Memory B cell (primary cell): ENCODE data around the gene ADORA3.
A peak's percentile ranks its signal among the peaks of the same experiment; 100 is the strongest.

ENCODE experiments used
- ATAC-seq: fragments of 150-1000 bp; cut with Tn5 transposase; 2 replicates; pipeline ENCODE4 v1.10.0; 2021; ENCODE audit warnings: low read depth, mild to moderate bottlenecking, moderate library complexity
- DNase-seq, 2 donors: peaks; one replicate each; pipeline ENCODE4 v3.0.0; 2022; ENCODE audit warnings: low spot score in 2 of 2
- H3K27ac Mint-ChIP-seq: one replicate; pipeline ENCODE4 v1.8.0; 2022; ENCODE audit warnings: mild to moderate bottlenecking, moderate library complexity, mixed read lengths
- H3K27me3 Mint-ChIP-seq: one replicate; pipeline ENCODE4 v1.8.0; 2022; ENCODE audit warnings: mixed read lengths
- H3K36me3 Mint-ChIP-seq: one replicate; pipeline ENCODE4 v1.8.0; 2022; ENCODE audit warnings: mild to moderate bottlenecking, mixed read lengths
- H3K4me1 Mint-ChIP-seq: one replicate; pipeline ENCODE4 v1.8.0; 2022; ENCODE audit warnings: mixed read lengths
- H3K4me3 Mint-ChIP-seq: one replicate; pipeline ENCODE4 v1.8.0; 2022; ENCODE audit warnings: mild to moderate bottlenecking, moderate library complexity, mixed read lengths
- H3K9me3 Mint-ChIP-seq: one replicate; pipeline ENCODE4 v1.8.0; 2022; ENCODE audit warnings: mixed read lengths

Gene ADORA3

DNA sequence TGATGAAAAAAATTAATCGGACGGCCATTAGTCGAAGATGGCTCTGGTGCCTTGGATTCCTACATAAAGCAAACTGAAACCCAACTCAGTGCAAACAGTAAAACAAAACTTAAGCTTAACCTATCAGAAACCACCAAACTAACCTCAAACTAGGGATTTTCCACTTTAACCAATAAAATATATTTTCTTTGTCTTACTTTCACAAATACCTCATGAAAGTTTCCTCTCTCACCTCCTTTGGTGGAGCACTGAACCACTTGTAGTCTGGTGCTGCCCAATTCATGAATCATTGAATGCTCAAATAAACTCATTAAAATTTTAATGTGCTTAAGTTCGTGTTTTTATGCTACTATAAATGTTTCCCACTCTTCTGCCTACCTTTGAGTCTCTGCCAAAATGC is 7.0 kb downstream of the ADORA3 start:
- H3K27ac Mint-ChIP-seq = peak overlapping the region; percentile 50
- peaks cover 10% of the 10 kb centered on the region for H3K4me1 Mint-ChIP-seq
- ATAC-seq = peak; percentile 51
- no peak for DNase-seq
- no peak overlapping the region for H3K4me3 Mint-ChIP-seq
- no peaks in the 10 kb centered on the region for H3K27me3 Mint-ChIP-seq
- H3K9me3 Mint-ChIP-seq = peaks cover 7% of the 10 kb centered on the region
- H3K36me3 Mint-ChIP-seq = peaks cover 8% of the 10 kb centered on the region

DNA sequence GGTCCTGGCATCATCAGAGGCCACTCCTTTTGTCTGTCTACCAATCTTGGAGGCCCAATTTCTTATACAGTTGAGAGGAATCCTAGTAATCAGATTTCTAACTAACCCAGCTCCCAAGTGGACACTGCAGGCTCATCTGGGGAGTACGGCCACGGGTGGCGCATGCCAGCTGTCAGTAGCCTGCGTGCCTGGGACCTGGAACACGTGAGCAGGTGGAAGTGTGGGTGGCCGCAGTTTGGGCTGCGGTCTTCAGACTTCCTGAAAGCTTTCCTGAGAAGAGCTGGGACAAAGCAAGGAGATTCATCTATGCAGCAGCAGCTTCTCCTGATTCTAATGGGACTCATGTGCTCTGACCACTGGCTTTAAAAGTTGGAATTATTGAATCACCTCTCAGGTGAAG is 12.4 kb downstream of the ADORA3 start:
- DNase-seq (no peak), ATAC-seq (no peak)
- Mint-ChIP-seq H3K27ac (no peak overlapping the region), H3K27me3 (no peaks in the 10 kb centered on the region), H3K9me3 (peaks cover 3% of the 10 kb centered on the region), H3K4me1 (peaks cover 5% of the 10 kb centered on the region), H3K36me3 (peaks cover 3% of the 10 kb centered on the region), H3K4me3 (no peak overlapping the region)

DNA sequence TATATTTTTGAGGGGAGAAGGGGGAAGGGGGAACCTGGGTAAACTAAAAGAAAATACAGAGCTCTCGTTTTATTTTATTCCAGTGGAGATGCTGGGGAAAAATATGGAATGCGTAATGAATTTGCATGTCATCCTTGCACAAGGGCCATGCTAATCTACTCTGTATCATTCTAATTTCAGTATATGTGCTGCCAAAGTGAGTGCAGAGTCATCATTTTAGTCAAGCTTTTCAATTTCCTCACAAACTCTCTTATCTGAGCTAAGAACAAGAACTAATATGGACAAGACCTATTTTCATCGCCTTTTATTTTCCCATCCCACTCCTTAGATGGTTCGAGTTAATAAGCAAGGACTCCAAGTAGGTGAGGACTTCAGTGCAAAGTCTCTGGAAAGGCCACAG is 13.2 kb downstream of the ADORA3 start:
- Mint-ChIP-seq H3K9me3 (no peaks in the 10 kb centered on the region), H3K27me3 (no peaks in the 10 kb centered on the region), H3K27ac (no peak overlapping the region), H3K4me1 (peaks cover 5% of the 10 kb centered on the region), H3K4me3 (no peak overlapping the region), H3K36me3 (no peaks in the 10 kb centered on the region)
- ATAC-seq = no peak
- no peak for DNase-seq

DNA sequence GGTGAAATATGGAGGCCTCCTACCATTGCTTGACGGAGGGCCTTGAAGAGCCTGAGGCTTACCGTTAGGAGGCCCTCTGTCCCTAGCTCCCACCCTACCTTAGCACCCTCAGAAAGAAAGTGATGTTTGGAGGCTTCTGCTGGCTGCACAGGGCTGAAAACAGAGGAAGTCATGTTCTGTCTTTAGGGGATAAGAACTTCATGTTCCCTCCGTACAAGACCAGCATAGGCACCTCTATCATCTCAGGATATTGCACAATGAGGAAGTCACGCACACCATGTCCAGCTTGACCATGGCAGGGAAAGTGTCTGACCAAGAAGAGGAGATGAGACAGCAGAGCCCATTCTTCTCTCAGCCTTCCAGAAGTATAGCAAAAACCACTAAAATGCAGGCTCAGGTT is 13.8 kb downstream of the ADORA3 start:
- no peaks in the 10 kb centered on the region for H3K27me3 Mint-ChIP-seq
- no peak overlapping the region for H3K27ac Mint-ChIP-seq
- H3K9me3 Mint-ChIP-seq = no peaks in the 10 kb centered on the region
- DNase-seq = no peak
- H3K4me1 Mint-ChIP-seq = peaks cover 5% of the 10 kb centered on the region
- H3K36me3 Mint-ChIP-seq = no peaks in the 10 kb centered on the region
- no peak for ATAC-seq
- H3K4me3 Mint-ChIP-seq = no peak overlapping the region

DNA sequence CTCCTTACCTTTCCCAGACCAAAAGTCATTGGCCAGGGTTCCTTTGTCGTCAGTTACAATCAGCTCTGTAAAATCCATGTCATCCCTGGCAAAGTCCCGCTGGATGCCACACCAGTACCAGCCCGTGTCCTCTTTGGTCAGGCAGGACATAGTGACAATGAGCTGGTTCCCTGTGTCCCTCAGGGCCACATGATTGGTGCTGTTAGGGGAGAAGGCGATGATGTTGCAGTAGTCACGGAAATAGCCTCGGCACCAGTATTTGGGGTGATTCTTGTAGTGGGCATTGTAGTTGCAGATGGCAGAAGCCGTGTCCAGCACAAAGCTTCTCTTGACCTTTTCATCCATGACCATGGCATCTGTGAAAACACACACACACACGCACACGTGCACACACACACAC is 14.8 kb downstream of the ADORA3 start:
- ATAC-seq (no peak), DNase-seq (no peak)
- Mint-ChIP-seq H3K27me3 (no peaks in the 10 kb centered on the region), H3K9me3 (no peaks in the 10 kb centered on the region), H3K36me3 (no peaks in the 10 kb centered on the region), H3K4me3 (no peak overlapping the region), H3K27ac (no peak overlapping the region), H3K4me1 (peaks cover 5% of the 10 kb centered on the region)

DNA sequence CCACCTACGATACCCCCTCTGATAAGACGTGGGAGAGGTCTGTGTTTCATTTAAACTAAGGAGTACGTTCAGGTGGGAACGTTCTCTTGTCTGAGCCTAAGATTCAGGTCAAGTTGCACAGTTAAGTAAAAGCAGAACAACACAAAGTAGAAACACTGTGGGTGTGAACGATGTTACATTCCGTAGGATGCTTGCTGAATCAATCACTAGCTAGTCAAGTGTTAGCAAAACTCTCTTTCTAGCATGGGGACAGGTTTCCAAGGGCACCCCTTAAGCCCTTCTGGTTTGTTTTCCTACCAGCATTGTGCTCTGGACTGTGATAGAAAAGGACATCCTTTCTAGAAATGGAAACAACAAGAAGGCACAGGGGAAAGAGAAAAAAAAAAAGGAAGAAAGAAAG is 16.3 kb downstream of the ADORA3 start:
- H3K4me1 Mint-ChIP-seq = peaks cover 5% of the 10 kb centered on the region
- H3K9me3 Mint-ChIP-seq = no peaks in the 10 kb centered on the region
- no peaks in the 10 kb centered on the region for H3K27me3 Mint-ChIP-seq
- ATAC-seq (no peak), DNase-seq (no peak)
- no peaks in the 10 kb centered on the region for H3K36me3 Mint-ChIP-seq
- no peak overlapping the region for H3K4me3 Mint-ChIP-seq
- no peak overlapping the region for H3K27ac Mint-ChIP-seq

DNA sequence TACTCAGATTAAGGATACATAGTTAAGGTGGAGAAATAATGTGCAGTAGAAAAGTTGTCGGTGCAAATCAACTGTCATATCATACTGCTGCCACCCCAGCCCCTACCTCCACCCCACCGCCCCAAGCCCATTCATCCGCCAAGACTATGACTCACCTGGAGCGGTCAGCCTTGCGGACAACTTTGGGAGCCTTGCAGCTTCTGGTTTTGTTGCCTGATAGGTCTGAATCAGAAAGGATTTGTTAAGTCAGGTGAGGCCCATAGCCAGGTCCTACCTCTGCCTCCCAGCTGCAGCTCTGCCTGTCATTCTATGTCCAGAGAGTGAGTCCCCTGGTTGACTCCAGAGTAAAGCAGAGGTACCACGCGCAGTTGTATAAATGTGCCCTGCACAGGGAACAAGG is 17.0 kb downstream of the ADORA3 start:
- H3K27me3 Mint-ChIP-seq = no peaks in the 10 kb centered on the region
- H3K4me1 Mint-ChIP-seq = peaks cover 8% of the 10 kb centered on the region
- H3K27ac Mint-ChIP-seq = no peak overlapping the region
- H3K4me3 Mint-ChIP-seq = no peak overlapping the region
- DNase-seq (no peak), ATAC-seq (no peak)
- no peaks in the 10 kb centered on the region for H3K9me3 Mint-ChIP-seq
- no peaks in the 10 kb centered on the region for H3K36me3 Mint-ChIP-seq

DNA sequence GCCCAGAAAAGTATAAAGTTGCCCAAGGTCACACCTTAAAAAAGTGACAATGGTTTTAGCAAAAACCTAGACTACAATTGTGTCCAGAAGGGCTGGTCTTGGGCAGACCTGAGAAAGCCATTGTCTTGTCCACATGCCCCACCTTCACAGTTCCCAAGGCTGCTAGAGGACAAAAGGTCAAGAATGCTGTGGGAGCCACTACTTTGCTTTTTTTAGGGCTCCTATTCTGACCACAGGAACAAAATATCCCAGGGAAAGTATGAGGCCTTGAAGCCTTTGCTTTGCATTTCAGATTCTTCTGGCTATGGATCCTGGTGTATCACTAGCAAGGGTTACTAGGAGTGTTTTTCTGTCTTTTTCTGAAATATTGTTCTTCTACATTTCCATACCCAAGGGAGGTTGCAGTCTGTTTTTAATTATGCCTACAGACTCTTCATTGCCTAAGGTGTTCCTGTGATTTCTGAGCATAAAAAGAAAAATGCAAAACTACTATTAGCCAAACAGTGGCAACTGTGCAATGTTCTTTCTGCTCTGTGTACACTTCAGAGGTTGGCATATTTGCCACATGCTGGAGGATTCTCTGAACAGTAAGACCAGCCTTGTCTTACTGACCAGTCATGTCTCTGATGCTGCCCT is 18.9 kb downstream of the ADORA3 start:
- no peak overlapping the region for H3K27ac Mint-ChIP-seq
- peaks cover 9% of the 10 kb centered on the region for H3K4me1 Mint-ChIP-seq
- no peaks in the 10 kb centered on the region for H3K36me3 Mint-ChIP-seq
- no peaks in the 10 kb centered on the region for H3K27me3 Mint-ChIP-seq
- no peaks in the 10 kb centered on the region for H3K9me3 Mint-ChIP-seq
- no peak overlapping the region for H3K4me3 Mint-ChIP-seq
- no peak for DNase-seq
- no peak for ATAC-seq

DNA sequence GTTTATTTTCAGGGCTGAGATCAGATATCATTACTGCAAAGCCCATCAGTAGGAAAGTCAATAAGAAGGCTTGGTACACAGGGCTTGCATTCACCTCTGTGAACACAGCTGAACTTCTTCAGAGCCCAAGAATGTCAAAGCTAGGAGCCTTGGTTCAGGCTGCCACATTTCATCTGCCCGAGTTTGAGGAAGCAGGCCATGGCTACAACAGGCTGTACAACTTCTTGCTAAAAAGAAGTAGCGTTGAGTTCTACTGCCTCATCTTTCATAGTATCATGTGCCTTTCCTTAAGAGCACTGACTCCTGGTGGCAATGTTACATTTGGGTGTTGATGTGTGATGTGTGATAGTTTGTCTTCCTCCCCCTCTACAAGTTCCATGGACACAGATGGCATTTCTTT is 19.6 kb downstream of the ADORA3 start:
- Mint-ChIP-seq H3K4me3 (no peak overlapping the region), H3K4me1 (peaks cover 9% of the 10 kb centered on the region), H3K9me3 (no peaks in the 10 kb centered on the region), H3K27ac (peak overlapping the region; percentile 12), H3K36me3 (no peaks in the 10 kb centered on the region), H3K27me3 (no peaks in the 10 kb centered on the region)
- no peak for ATAC-seq
- DNase-seq = no peak

DNA sequence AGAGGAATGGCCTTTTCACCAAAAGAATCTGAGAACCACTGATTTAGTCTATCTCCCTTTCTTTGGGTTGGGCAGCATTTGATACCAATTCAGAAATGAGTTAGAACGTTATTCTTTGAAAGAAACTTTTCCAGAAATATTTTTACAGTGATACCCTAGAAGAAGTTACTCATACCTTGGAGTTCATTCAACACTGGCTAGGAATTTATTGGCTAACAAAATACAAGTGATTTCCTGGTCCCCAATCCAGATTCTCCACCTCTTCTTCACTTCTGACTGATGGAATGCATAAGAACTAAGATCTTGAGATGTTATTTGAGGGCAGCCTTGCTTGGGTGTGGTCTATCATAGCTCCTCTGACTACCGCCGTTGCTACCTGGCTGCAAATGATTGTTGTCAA is 20.3 kb downstream of the ADORA3 start:
- Mint-ChIP-seq H3K9me3 (no peaks in the 10 kb centered on the region), H3K36me3 (peaks cover 2% of the 10 kb centered on the region), H3K27ac (peak overlapping the region; percentile 12), H3K4me1 (peaks cover 12% of the 10 kb centered on the region), H3K4me3 (no peak overlapping the region), H3K27me3 (no peaks in the 10 kb centered on the region)
- ATAC-seq = no peak
- no peak for DNase-seq

DNA sequence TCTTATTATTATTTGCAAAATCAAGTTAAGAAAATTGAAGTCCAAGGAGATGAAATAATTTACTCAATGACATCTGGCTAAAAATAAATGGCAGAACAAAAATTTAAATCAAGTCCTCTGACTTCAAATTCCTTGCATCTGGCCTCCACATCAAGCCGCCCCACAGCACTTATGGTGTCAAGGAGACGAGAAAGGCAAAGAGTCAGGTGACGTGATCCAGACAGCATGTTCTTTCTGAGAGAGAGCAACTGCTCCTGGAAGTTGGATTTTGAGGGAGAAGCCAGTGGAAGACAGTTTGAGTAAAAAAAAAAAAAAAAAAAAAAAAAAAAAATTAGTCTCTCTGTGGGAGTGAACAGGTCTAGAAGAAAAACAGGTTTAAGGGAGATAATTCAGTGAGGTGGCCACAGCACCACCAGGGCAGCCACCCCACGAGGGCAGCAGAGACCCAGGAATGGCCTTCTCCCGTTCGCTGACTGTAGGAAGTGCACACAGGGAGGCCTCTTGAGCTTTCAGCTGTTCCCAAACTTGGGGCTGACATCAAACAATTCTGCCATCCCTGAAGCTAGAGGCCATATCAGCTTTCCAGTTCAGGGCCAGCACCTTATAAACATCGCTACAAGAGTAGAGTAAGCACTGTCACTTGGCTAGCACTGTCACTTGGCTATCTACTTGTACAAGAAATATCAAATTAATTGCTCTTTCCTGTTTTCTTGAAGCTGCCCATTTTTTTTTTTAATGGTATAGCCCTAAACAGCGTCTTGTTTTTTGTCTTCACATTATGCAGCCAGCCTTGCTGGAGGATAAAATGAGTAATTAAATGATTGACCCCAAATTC is 21.8 kb downstream of the ADORA3 start:
- Mint-ChIP-seq H3K4me3 (no peak overlapping the region), H3K27ac (no peak overlapping the region), H3K4me1 (peaks cover 27% of the 10 kb centered on the region), H3K36me3 (peaks cover 8% of the 10 kb centered on the region), H3K27me3 (no peaks in the 10 kb centered on the region), H3K9me3 (no peaks in the 10 kb centered on the region)
- DNase-seq (no peak), ATAC-seq (peak; percentile 53)

DNA sequence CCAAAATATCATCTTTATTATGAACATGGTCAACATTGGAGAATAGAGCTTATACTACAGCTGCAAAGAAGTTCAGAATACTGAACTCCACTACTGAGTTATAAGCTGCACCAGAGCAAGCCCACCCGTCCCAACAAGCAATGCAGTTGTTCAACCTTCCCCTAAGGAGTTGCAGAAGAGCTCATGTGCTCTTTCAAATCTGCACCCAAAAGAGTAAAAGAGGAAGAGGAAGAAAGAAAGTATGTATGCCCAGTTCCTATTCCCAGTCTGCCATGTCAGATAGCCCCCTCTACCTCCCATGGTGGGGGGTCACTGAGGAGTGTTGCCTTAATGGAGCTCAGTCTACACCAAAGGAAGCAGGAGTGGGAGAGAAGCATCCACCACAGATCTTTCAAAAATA is 22.8 kb downstream of the ADORA3 start:
- no peak for ATAC-seq
- H3K27me3 Mint-ChIP-seq = no peaks in the 10 kb centered on the region
- DNase-seq = no peak
- H3K4me3 Mint-ChIP-seq = no peak overlapping the region
- peaks cover 34% of the 10 kb centered on the region for H3K4me1 Mint-ChIP-seq
- no peak overlapping the region for H3K27ac Mint-ChIP-seq
- H3K9me3 Mint-ChIP-seq = no peaks in the 10 kb centered on the region
- peaks cover 8% of the 10 kb centered on the region for H3K36me3 Mint-ChIP-seq

DNA sequence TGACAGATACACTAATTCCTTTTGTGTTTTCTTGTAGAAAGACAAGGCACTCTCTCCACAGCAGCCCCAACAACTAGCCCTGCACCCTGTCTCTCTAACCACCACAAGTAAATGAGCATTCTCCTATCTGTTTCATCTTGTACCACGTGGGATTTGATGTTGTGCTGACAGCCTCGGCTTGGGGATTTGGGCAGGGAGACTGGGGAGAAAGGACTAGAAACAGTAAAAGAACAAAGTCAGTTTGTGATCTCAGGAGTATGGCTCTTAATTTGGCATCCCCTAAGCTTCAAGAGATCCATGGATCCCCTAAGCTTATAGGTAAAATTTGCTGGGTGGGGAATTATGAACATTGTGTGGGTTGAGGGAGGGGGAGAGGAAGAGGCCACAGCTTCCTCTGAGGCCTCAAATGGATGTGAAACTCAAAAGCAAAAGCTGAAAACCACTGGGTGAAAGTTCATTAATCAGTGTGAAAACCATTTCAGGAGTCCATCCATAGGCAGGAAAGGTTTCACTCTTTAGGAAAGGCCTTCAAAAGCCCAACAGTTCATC is 26.6 kb downstream of the ADORA3 start:
- ATAC-seq = peak; percentile 78
- no peaks in the 10 kb centered on the region for H3K27me3 Mint-ChIP-seq
- H3K9me3 Mint-ChIP-seq = no peaks in the 10 kb centered on the region
- H3K27ac Mint-ChIP-seq = peak overlapping the region; percentile 86
- peaks cover 45% of the 10 kb centered on the region for H3K4me1 Mint-ChIP-seq
- DNase-seq = peak; percentile 19 to 21
- H3K4me3 Mint-ChIP-seq = peak overlapping the region; percentile 50
- H3K36me3 Mint-ChIP-seq = peaks cover 12% of the 10 kb centered on the region

DNA sequence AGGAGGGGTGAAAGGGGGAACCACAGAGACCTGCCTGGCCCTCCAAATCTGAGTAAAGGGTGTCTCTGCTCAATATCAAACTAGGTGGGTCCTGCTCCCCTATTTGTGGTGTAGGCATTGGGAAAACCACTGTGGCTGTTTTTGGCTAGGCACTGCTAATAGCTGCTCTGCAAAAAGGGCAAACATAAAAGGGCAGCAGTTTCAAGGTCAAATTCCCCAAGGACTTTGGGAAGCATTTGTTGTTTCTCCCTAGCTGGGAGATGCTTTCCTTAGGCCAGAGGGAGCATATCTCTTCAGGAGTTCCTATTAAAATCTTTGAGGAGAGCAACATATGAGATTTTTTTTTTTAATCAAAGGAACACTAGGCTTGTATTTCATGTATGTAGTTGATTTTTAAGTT is 27.2 kb downstream of the ADORA3 start:
- H3K9me3 Mint-ChIP-seq = no peaks in the 10 kb centered on the region
- ATAC-seq (no peak), DNase-seq (no peak)
- no peaks in the 10 kb centered on the region for H3K27me3 Mint-ChIP-seq
- peaks cover 43% of the 10 kb centered on the region for H3K4me1 Mint-ChIP-seq
- peaks cover 12% of the 10 kb centered on the region for H3K36me3 Mint-ChIP-seq
- H3K4me3 Mint-ChIP-seq = peak overlapping the region; percentile 64
- H3K27ac Mint-ChIP-seq = peak overlapping the region; percentile 86
